Mesenchymal stem cell (in vitro differentiated cells and primary cell): ENCODE data around the gene MRM3.

ENCODE experiments used
- DNase-seq: peaks from one replicate; pipeline ENCODE4 v3.0.0-alpha.2; 2013
- H2AFZ ChIP-seq: one replicate; pipeline ENCODE4 v1.6.1; 2013; ENCODE audit warnings: low read depth, mild to moderate bottlenecking, control low read depth, inconsistent platforms, low read length, moderate library complexity
- H2AK5ac ChIP-seq: 2 replicates; pipeline ENCODE4 v1.6.1; 2013; ENCODE audit warnings: low read length, moderate library complexity, mild to moderate bottlenecking, inconsistent platforms; ENCODE audit not compliant: severe bottlenecking
- H2BK120ac ChIP-seq: one replicate; pipeline ENCODE4 v1.6.1; 2013; ENCODE audit warnings: low read depth, mild to moderate bottlenecking, inconsistent platforms, low read length, moderate library complexity
- H2BK12ac ChIP-seq, 2 experiments: one replicate each; pipeline ENCODE4 v1.6.1; 2013; ENCODE audit warnings: inconsistent platforms in 2 of 2, low read length in 2 of 2, mild to moderate bottlenecking in 2 of 2, moderate library complexity in 2 of 2, control low read depth in 1 of 2
- H2BK15ac ChIP-seq: one replicate; pipeline ENCODE4 v1.6.1; 2013; ENCODE audit warnings: mild to moderate bottlenecking, low read depth, inconsistent platforms; ENCODE audit not compliant: poor library complexity, severe bottlenecking
- H2BK5ac ChIP-seq: 2 replicates; pipeline ENCODE4 v1.6.1; 2013; ENCODE audit warnings: low read depth, mild to moderate bottlenecking, low read length, control low read depth, inconsistent platforms; ENCODE audit not compliant: poor library complexity, severe bottlenecking
- H3K14ac ChIP-seq, 2 experiments: one replicate each; pipeline ENCODE4 v1.6.1; 2013; ENCODE audit warnings: inconsistent platforms in 2 of 2, low read length in 2 of 2, control low read depth in 1 of 2, mild to moderate bottlenecking in 1 of 2, moderate library complexity in 1 of 2
- H3K18ac ChIP-seq, 2 experiments: one replicate each; pipeline ENCODE4 v1.6.1; 2013; ENCODE audit warnings: inconsistent platforms in 2 of 2, low read length in 2 of 2, control low read depth in 1 of 2, low read depth in 1 of 2, mild to moderate bottlenecking in 1 of 2
- H3K23ac ChIP-seq, 2 experiments: one replicate each; pipeline ENCODE4 v1.6.1; 2013; ENCODE audit warnings: inconsistent platforms in 2 of 2, low read length in 2 of 2, mild to moderate bottlenecking in 2 of 2, moderate library complexity in 2 of 2, control low read depth in 1 of 2
- H3K27ac ChIP-seq: 2 replicates; pipeline ENCODE4 v1.5.1; 2013; ENCODE audit warnings: mild to moderate bottlenecking, moderate library complexity, low read length, control low read depth, inconsistent platforms; ENCODE audit not compliant: poor library complexity, severe bottlenecking
- H3K27me3 ChIP-seq, 2 experiments: 2 replicates each; pipeline versions ENCODE4 v1.6.1 to v1.7.0; 2013; ENCODE audit warnings: low read length in 2 of 2, mild to moderate bottlenecking in 2 of 2, moderate library complexity in 2 of 2, control low read depth in 1 of 2, inconsistent platforms in 1 of 2; ENCODE audit not compliant: control insufficient read depth in 1 of 2, insufficient read depth in 1 of 2
- H3K36me3 ChIP-seq, 2 experiments: 2 replicates each; pipeline versions ENCODE4 v1.6.1 to v1.7.0; 2013; ENCODE audit warnings: low read length in 2 of 2, control low read depth in 1 of 2, inconsistent platforms in 1 of 2, low read depth in 1 of 2, mild to moderate bottlenecking in 1 of 2; ENCODE audit not compliant: insufficient read depth in 2 of 2, control insufficient read depth in 1 of 2
- H3K4ac ChIP-seq, 2 experiments: one replicate each; pipeline ENCODE4 v1.6.1; 2013; ENCODE audit warnings: inconsistent platforms in 2 of 2, low read length in 2 of 2, mild to moderate bottlenecking in 2 of 2, moderate library complexity in 2 of 2, control low read depth in 1 of 2, low read depth in 1 of 2
- H3K4me1 ChIP-seq: 2 replicates; pipeline ENCODE4 v1.6.1; 2013; ENCODE audit warnings: low read depth, low read length, control low read depth; ENCODE audit not compliant: control insufficient read depth, insufficient read depth
- H3K4me2 ChIP-seq: 2 replicates; pipeline ENCODE4 v1.6.1; 2013; ENCODE audit warnings: low read length, mild to moderate bottlenecking, inconsistent platforms; ENCODE audit not compliant: poor library complexity, severe bottlenecking
- H3K4me3 ChIP-seq, 2 experiments: 2 replicates each; pipeline versions ENCODE4 v1.5.1 to v1.7.0; 2013; ENCODE audit warnings: low read length in 2 of 2, mild to moderate bottlenecking in 2 of 2, control low read depth in 1 of 2, low read depth in 1 of 2; ENCODE audit not compliant: insufficient read depth in 1 of 2
- H3K79me1 ChIP-seq: replicated peaks from 2 replicates; pipeline ENCODE4 v1.6.1; 2013; ENCODE audit warnings: mild to moderate bottlenecking, control low read depth, low read length, inconsistent platforms; ENCODE audit not compliant: poor library complexity, severe bottlenecking
- H3K9ac ChIP-seq: 2 replicates; pipeline ENCODE4 v1.7.0; 2013; ENCODE audit warnings: mild to moderate bottlenecking, low read length, moderate library complexity
- H3K9me3 ChIP-seq: 2 replicates; pipeline ENCODE4 v1.7.0; 2013; ENCODE audit warnings: mild to moderate bottlenecking, low read length; ENCODE audit not compliant: control insufficient read depth
- H4K8ac ChIP-seq: one replicate; pipeline ENCODE4 v1.6.1; 2013; ENCODE audit warnings: inconsistent platforms, mild to moderate bottlenecking, low read length, moderate library complexity
- H4K91ac ChIP-seq: one replicate; pipeline ENCODE4 v1.6.1; 2013; ENCODE audit warnings: mild to moderate bottlenecking, low read length, inconsistent platforms
- WGBS: methylation state at CpG from one replicate; pipeline ENCODE4 v1.1.7; 2013; ENCODE audit warnings: mixed read lengths; 5-methylcytosine and 5-hydroxymethylcytosine counted together

The MRM3 gene

GRCh38 chr17:807523-808294 lies 25.6 kb downstream of the MRM3 start:
- Histone ChIP-seq H2AK5ac (no peak overlapping the region), H3K4me1 (peaks cover 31% of the 10 kb centered on the region), H3K23ac (no peak overlapping the region), H4K91ac (no peak overlapping the region), H4K8ac (no peak overlapping the region), H3K36me3 (peaks cover 5 to 64% of the 10 kb centered on the region in 2 experiments), H2BK120ac (no peak overlapping the region), H3K4me2 (no peak overlapping the region), H3K4ac (no peak overlapping the region), H3K4me3 (no peak overlapping the region), H3K27ac (no peak overlapping the region), H3K9me3 (no peaks in the 10 kb centered on the region), H2BK5ac (no peak overlapping the region), H2BK15ac (no peak overlapping the region), H3K9ac (no peak overlapping the region), H3K79me1 (peaks cover 45% of the 10 kb centered on the region), H3K27me3 (peaks cover 0 to 4% of the 10 kb centered on the region in 2 experiments), H3K14ac (no peak overlapping the region), H3K18ac (no peak overlapping the region), H2BK12ac (no peak overlapping the region), H2AFZ (no peak overlapping the region)
- no peak for DNase-seq
- 95% methylated on average over 28 of the region's 28 CpGs for WGBS

- Histone ChIP-seq H3K9ac (no peak overlapping the region), H3K4me2 (no peak overlapping the region), H3K4me3 (no peak overlapping the region), H3K4me1 (peaks cover 13% of the 10 kb centered on the region), H3K23ac (no peak overlapping the region), H3K14ac (no peak overlapping the region), H2BK5ac (no peak overlapping the region), H3K27me3 (peaks cover 0 to 4% of the 10 kb centered on the region in 2 experiments), H4K91ac (no peak overlapping the region), H2BK15ac (no peak overlapping the region), H2AK5ac (no peak overlapping the region), H2AFZ (no peak overlapping the region), H3K9me3 (no peaks in the 10 kb centered on the region), H3K4ac (no peak overlapping the region), H2BK120ac (no peak overlapping the region), H3K18ac (no peak overlapping the region), H3K36me3 (peaks cover 12 to 67% of the 10 kb centered on the region in 2 experiments), H2BK12ac (no peak overlapping the region), H3K79me1 (peaks cover 35% of the 10 kb centered on the region), H3K27ac (no peak overlapping the region), H4K8ac (no peak overlapping the region)
- no peak for DNase-seq
- WGBS: 77% methylated on average over 29 of the region's 29 CpGs
Observed at GRCh38 chr17:811051-811784, 29.1 kb downstream of the MRM3 start.

- no peak overlapping the region for H3K4me2 ChIP-seq
- no peak overlapping the region for H2BK5ac ChIP-seq
- peaks cover 13% of the 10 kb centered on the region for H3K4me1 ChIP-seq
- no peak overlapping the region for H3K18ac ChIP-seq
- no peak overlapping the region for H3K9ac ChIP-seq
- no peak overlapping the region for H2BK120ac ChIP-seq
- DNase-seq: no peak
- H3K4me3 ChIP-seq: no peak overlapping the region
- no peaks in the 10 kb centered on the region for H3K9me3 ChIP-seq
- H3K36me3 ChIP-seq: peaks cover 12 to 60% of the 10 kb centered on the region in 2 experiments
- no peak overlapping the region for H3K4ac ChIP-seq
- no peaks in the 10 kb centered on the region for H3K27me3 ChIP-seq
- no peak overlapping the region for H4K8ac ChIP-seq
- peak overlapping the region in 1 of 2 experiments; percentile 32 for H3K14ac ChIP-seq
- peak overlapping the region in 1 of 2 experiments; percentile 31 for H2BK12ac ChIP-seq
- no peak overlapping the region for H3K27ac ChIP-seq
- H2AK5ac ChIP-seq: no peak overlapping the region
- H2AFZ ChIP-seq: no peak overlapping the region
- 98% methylated on average over 14 of the region's 14 CpGs for WGBS
- no peak overlapping the region for H2BK15ac ChIP-seq
- H4K91ac ChIP-seq: peak overlapping the region; percentile 0
- peaks cover 33% of the 10 kb centered on the region for H3K79me1 ChIP-seq
- no peak overlapping the region for H3K23ac ChIP-seq
Observed at GRCh38 chr17:812638-813204, 30.6 kb downstream of the MRM3 start.

- Histone ChIP-seq H3K23ac (no peak overlapping the region), H4K8ac (no peak overlapping the region), H3K27me3 (no peaks in the 10 kb centered on the region), H2BK12ac (no peak overlapping the region), H2AK5ac (no peak overlapping the region), H2BK120ac (peak overlapping the region; percentile 39), H3K79me1 (peaks cover 24% of the 10 kb centered on the region), H2BK5ac (no peak overlapping the region), H3K4me1 (peaks cover 13% of the 10 kb centered on the region), H3K4me3 (no peak overlapping the region), H3K27ac (no peak overlapping the region), H3K9me3 (no peaks in the 10 kb centered on the region), H3K4ac (no peak overlapping the region), H3K9ac (no peak overlapping the region), H3K18ac (no peak overlapping the region), H3K36me3 (peaks cover 12 to 65% of the 10 kb centered on the region in 2 experiments), H3K4me2 (no peak overlapping the region), H4K91ac (no peak overlapping the region), H3K14ac (no peak overlapping the region), H2BK15ac (no peak overlapping the region), H2AFZ (no peak overlapping the region)
- 97% methylated on average over 20 of the region's 20 CpGs for WGBS
- DNase-seq: no peak
Observed at GRCh38 chr17:814371-814770, 32.2 kb downstream of the MRM3 start.
